Measurements from ENCODE around the gene MAPK8IP2.
"Not testable (repeated sequence)": the region's sequence is repeated elsewhere in the genome, so short reads cannot be mapped to it uniquely, and the experiment has no call there.

Gene MAPK8IP2

DNA sequence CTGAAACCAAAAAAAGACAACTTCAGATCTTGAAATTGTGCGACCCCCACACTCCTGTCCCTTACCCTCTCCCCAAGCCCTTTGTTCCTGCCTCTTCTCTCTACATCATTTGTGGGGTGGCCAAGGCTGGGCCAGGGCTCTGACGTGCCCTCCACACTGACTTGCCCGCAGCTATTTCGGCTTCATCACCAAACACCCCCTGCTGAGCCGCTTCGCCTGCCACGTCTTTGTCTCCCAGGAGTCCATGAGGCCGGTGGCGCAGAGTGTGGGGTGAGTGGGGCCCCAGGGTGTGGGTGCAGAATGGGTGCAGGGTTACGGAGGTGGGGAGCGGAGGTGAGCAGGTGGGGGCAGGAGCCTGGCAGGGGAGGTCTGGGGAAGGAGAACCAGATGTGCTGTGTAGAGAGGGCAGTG lies 9.5 kb downstream of the MAPK8IP2 start:
- no peak for DNase-seq (ENCODE audit: low spot score)
- TF ChIP-seq, protein P1, sequence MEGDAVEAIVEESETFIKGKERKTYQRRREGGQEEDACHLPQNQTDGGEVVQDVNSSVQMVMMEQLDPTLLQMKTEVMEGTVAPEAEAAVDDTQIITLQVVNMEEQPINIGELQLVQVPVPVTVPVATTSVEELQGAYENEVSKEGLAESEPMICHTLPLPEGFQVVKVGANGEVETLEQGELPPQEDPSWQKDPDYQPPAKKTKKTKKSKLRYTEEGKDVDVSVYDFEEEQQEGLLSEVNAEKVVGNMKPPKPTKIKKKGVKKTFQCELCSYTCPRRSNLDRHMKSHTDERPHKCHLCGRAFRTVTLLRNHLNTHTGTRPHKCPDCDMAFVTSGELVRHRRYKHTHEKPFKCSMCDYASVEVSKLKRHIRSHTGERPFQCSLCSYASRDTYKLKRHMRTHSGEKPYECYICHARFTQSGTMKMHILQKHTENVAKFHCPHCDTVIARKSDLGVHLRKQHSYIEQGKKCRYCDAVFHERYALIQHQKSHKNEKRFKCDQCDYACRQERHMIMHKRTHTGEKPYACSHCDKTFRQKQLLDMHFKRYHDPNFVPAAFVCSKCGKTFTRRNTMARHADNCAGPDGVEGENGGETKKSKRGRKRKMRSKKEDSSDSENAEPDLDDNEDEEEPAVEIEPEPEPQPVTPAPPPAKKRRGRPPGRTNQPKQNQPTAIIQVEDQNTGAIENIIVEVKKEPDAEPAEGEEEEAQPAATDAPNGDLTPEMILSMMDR (IDR thresholded peaks at IDR 0.05; ENCODE audit: extremely low read depth, missing control alignments), result no peak

DNA sequence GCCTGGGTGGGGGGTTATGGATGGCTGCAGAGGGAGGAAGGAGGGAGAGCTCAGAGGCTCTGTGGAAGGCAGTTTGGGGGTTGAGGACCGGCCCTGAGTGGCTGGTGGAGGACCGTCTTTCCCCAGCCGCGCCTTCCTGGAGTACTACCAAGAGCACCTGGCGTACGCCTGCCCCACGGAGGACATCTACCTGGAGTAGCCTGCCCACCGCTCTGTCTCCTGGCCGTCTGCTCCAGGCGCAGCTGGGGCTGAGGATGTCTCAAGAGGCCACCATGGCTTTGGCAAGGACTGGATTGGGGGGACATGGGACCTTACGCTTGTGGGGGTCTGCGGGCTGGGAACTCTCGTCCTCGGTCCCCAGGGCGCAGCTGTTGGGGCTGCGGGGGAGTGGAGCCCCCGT lies 10.0 kb downstream of the MAPK8IP2 start:
- TF ChIP-seq, protein P1 (IDR thresholded peaks at IDR 0.05; ENCODE audit: extremely low read depth, missing control alignments), result no peak
- no peak for DNase-seq (ENCODE audit: low spot score)

DNA sequence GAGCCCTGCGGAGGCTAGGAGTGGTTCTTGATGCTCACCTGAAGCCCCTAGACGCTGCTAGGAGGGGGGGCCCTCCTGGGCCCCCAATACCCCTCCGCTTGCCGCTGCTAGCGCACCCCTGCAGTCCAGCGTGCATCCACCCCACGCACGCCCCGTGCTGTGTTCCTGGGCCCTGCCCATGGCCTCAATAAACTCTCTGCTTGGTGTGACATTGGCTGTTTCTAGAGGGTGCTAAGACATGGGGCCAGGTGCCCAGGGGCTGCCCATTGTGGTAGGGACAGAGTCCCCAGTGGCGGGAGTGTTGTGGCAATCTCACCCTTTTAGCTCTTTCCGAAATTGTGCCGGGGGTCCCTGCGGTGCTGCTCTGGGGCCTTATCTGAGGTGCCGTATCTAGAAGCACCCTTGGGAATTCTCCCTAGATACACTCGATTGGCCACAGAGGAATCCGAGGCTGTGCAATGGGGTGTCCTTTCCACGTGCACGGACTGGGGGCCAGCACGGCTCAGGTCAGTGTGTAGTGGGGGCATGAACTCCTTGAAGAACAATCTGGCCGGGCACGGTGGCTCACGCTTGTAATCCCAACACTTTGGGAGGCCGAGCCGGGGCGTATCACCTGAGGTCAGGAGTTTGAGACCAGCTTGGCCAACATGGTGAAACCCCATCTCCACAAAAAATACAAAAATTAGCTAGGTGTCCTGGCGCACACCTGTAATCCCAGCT lies 10.9 kb downstream of the MAPK8IP2 start:
- DNase-seq (ENCODE audit: low spot score), result no peak
- TF ChIP-seq, protein P1 (IDR thresholded peaks at IDR 0.05; ENCODE audit: extremely low read depth, missing control alignments), result no peak

DNA sequence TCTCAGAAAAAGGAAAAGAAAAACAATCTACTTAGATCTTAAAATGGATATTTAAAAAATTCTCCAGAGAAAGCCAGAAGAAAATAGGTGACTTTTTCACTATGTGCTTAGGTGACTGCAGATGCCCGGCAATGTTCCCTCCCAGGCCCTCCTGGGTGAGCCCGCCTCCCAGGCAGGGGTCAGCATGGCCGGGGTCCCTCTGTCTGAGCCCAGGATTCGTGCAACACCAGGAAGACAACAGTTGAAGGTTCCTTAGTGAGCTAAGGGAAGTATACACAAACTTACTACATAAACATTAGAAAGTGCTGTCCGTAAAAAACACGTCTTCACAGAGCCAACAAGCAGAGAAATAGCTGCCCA lies 11.6 kb downstream of the MAPK8IP2 start:
- DNase-seq (ENCODE audit: low spot score), result no peak
- TF ChIP-seq, protein P1 (IDR thresholded peaks at IDR 0.05; ENCODE audit: extremely low read depth, missing control alignments), result no peak

DNA sequence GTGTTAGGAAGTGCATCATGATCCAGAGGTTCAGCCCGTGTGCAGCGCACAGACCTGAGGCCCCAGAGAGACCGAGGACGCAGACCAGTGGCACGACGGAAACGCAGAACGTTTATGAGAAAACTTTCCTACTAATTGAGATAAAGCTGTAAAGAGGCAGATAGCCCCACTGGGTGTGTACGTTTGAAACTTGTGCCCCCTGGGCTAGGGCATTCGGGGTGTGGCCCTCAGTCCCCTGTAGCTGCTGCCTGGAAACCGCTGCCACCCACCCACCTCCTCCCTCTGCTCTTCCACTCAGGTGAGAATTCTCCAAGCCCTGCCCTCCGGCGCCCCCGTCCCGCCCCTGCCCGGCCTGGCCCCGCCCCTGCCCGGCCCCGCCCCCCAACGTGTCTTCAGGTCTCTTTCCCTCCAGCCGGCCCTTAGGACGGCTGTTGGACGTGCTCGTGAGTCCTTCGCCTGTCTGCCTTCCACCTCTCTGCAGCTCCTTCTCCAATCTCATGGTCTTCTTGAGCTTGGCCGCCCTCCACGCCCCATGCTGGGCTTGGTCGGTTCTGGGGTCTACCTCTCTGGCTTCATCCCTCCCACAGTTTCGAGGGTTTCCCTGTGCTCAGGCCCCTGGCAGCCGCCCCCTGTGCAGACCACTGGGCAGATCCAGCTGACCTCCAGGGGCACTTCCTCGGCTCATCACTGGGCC lies 12.1 kb downstream of the MAPK8IP2 start:
- peak; percentile 52 for DNase-seq (ENCODE audit: low spot score)
- TF ChIP-seq, protein P1 (IDR thresholded peaks at IDR 0.05; ENCODE audit: extremely low read depth, missing control alignments), result no peak

DNA sequence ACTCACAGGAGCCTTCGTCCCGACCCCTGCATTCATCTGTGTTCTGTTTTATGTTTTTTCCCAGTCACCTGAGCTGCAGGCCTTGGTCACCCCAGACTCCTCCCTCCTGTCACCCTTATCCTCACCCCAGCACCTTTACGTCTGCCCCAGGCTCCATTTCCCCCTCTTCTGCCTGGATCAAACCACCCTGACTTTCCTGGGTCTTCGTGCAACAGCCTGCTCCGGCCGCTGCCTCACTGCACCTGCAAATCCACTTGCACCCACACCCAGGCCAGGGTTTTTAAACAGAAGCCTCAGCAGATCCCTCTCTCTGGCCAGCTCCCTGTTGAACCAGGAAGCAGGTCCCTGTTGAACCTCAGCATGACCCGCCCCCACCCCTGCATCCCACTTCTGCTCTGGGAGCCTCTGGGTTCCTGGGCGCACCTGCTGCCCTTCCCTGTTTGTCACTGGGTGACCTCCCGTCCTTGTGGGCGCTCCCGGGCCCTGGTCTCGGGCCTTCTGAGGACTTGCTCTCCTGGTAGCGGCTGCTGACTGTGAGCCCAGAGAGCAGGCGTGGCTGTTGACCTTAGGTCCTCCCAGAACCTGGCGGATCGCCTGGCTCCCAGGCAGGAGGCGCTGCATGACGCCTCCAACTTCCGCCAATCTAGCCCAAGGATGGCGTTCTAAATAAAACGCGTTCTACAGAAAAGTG lies 12.8 kb downstream of the MAPK8IP2 start:
- TF ChIP-seq, protein P1 (IDR thresholded peaks at IDR 0.05; ENCODE audit: extremely low read depth, missing control alignments), result no peak
- DNase-seq (ENCODE audit: low spot score), result no peak

DNA sequence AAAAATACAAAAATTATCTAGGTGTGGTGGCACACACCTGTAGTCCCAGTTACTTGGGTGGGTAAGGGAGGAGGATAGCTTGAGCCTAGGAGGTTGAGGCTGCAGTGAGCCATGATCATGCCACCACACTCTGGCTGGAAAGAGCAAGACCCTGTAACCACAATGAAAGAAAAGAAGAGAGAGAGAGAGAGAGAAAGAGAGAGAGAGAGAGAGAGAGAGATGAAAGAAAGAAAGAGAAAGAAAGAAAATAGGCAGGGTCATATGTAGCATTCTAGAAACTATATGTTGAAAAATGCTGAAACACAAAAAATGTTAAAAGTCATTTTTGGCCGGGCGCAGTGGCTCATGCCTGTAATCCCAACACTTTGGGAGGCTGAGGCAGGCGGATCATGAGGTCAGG lies 13.7 kb downstream of the MAPK8IP2 start:
- DNase-seq (ENCODE audit: low spot score), result not testable (repeated sequence)
